HEK293 (cell line): ENCODE data around the gene PAK2.

Experiments
- CTCF ChIA-PET: fragments of 350-600 bp; formaldehyde crosslinking; extraction: SDS; loops from one replicate; lab custom pipeline; 2021; ENCODE audit warnings: antibody characterized with exemption; lab: Yijun Ruan, JAX
- POLR2A ChIA-PET: fragments of 300-600 bp; formaldehyde crosslinking; extraction: SDS; loops from one replicate; lab custom pipeline; 2020; ENCODE audit warnings: antibody characterized with exemption, inconsistent platforms; lab: Yijun Ruan, JAX
- H3K27ac ChIP-seq: fragments of 200-500 bp; sonication (Bioruptor generic); 2 replicates; pipeline ENCODE4 v1.5.1; 2014; ENCODE audit warnings: low read depth, low read length, control low read depth, inconsistent platforms; ENCODE audit errors: extremely low read depth
- H3K36me3 ChIP-seq, 2 experiments: fragments of 200-500 bp in 1 of 2; sonication (Bioruptor generic) in 1 of 2; 1 replicate in 1 of 2; 2 replicates in 1 of 2; pipeline ENCODE4 v1.5.1; 2014 to 2017; ENCODE audit warnings: inconsistent platforms in 2 of 2, low read length in 2 of 2; ENCODE audit not compliant: control insufficient read depth in 2 of 2, insufficient read depth in 1 of 2
- H3K4me1 ChIP-seq: fragments of 200-500 bp; sonication (Bioruptor generic); 2 replicates; pipeline ENCODE4 v1.5.1; 2014; ENCODE audit warnings: mild to moderate bottlenecking, low read length, inconsistent platforms; ENCODE audit not compliant: control insufficient read depth, insufficient read depth
- H3K4me3 ChIP-seq: 2 replicates; pipeline ENCODE4 v1.5.1; 2011; ENCODE audit warnings: low read depth, mild to moderate bottlenecking, control low read depth, low read length, moderate library complexity
- H3K9me3 ChIP-seq: fragments of 200-500 bp; sonication (Bioruptor generic); 2 replicates; pipeline ENCODE4 v1.5.1; 2014; ENCODE audit warnings: low read depth, low read length, inconsistent platforms; ENCODE audit not compliant: control insufficient read depth, insufficient read depth
- KLF16 ChIP-seq: fragments of 450-650 bp; formaldehyde crosslinking; IDR thresholded peaks from 2 replicates; pipeline ENCODE4 v1.5.1; 2017; ENCODE audit warnings: missing biosample characterization, missing genetic modification characterization
- KLF8 ChIP-seq: fragments of 450-650 bp; formaldehyde crosslinking; IDR thresholded peaks from 2 replicates; pipeline ENCODE4 v1.5.1; 2016; ENCODE audit warnings: missing biosample characterization, missing genetic modification characterization
- MEIS1 ChIP-seq: sonication (generic); formaldehyde crosslinking; IDR thresholded peaks from 2 replicates; pipeline ENCODE4 v1.8.1; 2022; ENCODE audit warnings: missing genetic modification reagents, mild to moderate bottlenecking, borderline replicate concordance
- REPIN1 ChIP-seq: fragments of 450-650 bp; formaldehyde crosslinking; IDR thresholded peaks from 2 replicates; pipeline ENCODE4 v1.5.1; 2017; ENCODE audit warnings: missing biosample characterization, missing genetic modification characterization, low read depth
- SCRT2 ChIP-seq: fragments of 450-650 bp; formaldehyde crosslinking; IDR thresholded peaks from 2 replicates; pipeline ENCODE4 v1.5.1; 2016; ENCODE audit warnings: missing biosample characterization, missing genetic modification characterization
- ZBTB17 ChIP-seq: fragments of 450-650 bp; formaldehyde crosslinking; IDR thresholded peaks from 2 replicates; pipeline ENCODE4 v1.5.1; 2016; ENCODE audit warnings: missing biosample characterization, missing genetic modification characterization
- ZBTB48 ChIP-seq: fragments of 450-650 bp; formaldehyde crosslinking; IDR thresholded peaks from 2 replicates; pipeline ENCODE4 v1.5.1; 2016; ENCODE audit warnings: missing biosample characterization, missing genetic modification characterization
- ZEB2 ChIP-seq: fragments of 450-650 bp; formaldehyde crosslinking; IDR thresholded peaks from 2 replicates; pipeline ENCODE4 v1.5.1; 2016; ENCODE audit warnings: missing biosample characterization, missing genetic modification characterization
- ZFP3 ChIP-seq: fragments of 450-650 bp; formaldehyde crosslinking; IDR thresholded peaks from 2 replicates; pipeline ENCODE4 v1.5.1; 2016; ENCODE audit warnings: low read depth, missing biosample characterization, missing genetic modification characterization
- ZNF10 ChIP-seq: fragments of 450-650 bp; formaldehyde crosslinking; IDR thresholded peaks from 2 replicates; pipeline ENCODE4 v1.5.1; 2017; ENCODE audit warnings: missing biosample characterization, missing genetic modification characterization
- ZNF121 ChIP-seq: fragments of 450-650 bp; formaldehyde crosslinking; IDR thresholded peaks from 2 replicates; pipeline ENCODE4 v1.5.1; 2016; ENCODE audit warnings: missing biosample characterization, missing genetic modification characterization
- ZNF2 ChIP-seq: fragments of 450-650 bp; formaldehyde crosslinking; IDR thresholded peaks from 2 replicates; pipeline ENCODE4 v1.5.1; 2016; ENCODE audit warnings: missing biosample characterization, missing genetic modification characterization
- ZNF223 ChIP-seq: fragments of 450-650 bp; formaldehyde crosslinking; IDR thresholded peaks from 2 replicates; pipeline ENCODE4 v1.5.1; 2016; ENCODE audit warnings: missing biosample characterization, missing genetic modification characterization
- ZNF311 ChIP-seq: fragments of 450-650 bp; formaldehyde crosslinking; IDR thresholded peaks from 2 replicates; pipeline ENCODE4 v1.5.1; 2017; ENCODE audit warnings: missing biosample characterization, missing genetic modification characterization, borderline replicate concordance
- ZNF350 ChIP-seq: fragments of 450-650 bp; formaldehyde crosslinking; IDR thresholded peaks from 2 replicates; pipeline ENCODE4 v1.5.0; 2017; ENCODE audit warnings: missing biosample characterization, mild to moderate bottlenecking, missing genetic modification characterization
- ZNF560 ChIP-seq: fragments of 450-650 bp; formaldehyde crosslinking; IDR thresholded peaks from 2 replicates; pipeline ENCODE4 v1.5.1; 2017; ENCODE audit warnings: missing biosample characterization, missing genetic modification characterization, borderline replicate concordance
- ZNF610 ChIP-seq: fragments of 450-650 bp; formaldehyde crosslinking; IDR thresholded peaks from 2 replicates; pipeline ENCODE4 v1.5.1; 2016; ENCODE audit warnings: missing biosample characterization, missing genetic modification characterization, borderline replicate concordance
- ZNF629 ChIP-seq: fragments of 450-650 bp; formaldehyde crosslinking; IDR thresholded peaks from 2 replicates; pipeline ENCODE4 v1.5.1; 2017; ENCODE audit warnings: missing biosample characterization, missing genetic modification characterization
- ZNF660 ChIP-seq: fragments of 450-650 bp; IDR thresholded peaks from 2 replicates; pipeline ENCODE4 v1.5.1; 2018; ENCODE audit warnings: missing biosample characterization, mild to moderate bottlenecking, missing genetic modification characterization
- ZNF670 ChIP-seq: fragments of 450-650 bp; formaldehyde crosslinking; IDR thresholded peaks from 2 replicates; pipeline ENCODE4 v1.5.1; 2016; ENCODE audit warnings: missing biosample characterization, missing genetic modification characterization, low read depth
- ZNF747 ChIP-seq: fragments of 450-650 bp; formaldehyde crosslinking; IDR thresholded peaks from 2 replicates; pipeline ENCODE4 v1.5.1; 2016; ENCODE audit warnings: missing biosample characterization, missing genetic modification characterization
- ZNF776 ChIP-seq: fragments of 450-650 bp; formaldehyde crosslinking; IDR thresholded peaks from 2 replicates; pipeline ENCODE4 v1.5.0; 2017; ENCODE audit warnings: missing biosample characterization, missing genetic modification characterization, borderline replicate concordance
- ZSCAN16 ChIP-seq: fragments of 450-650 bp; formaldehyde crosslinking; IDR thresholded peaks from 2 replicates; pipeline ENCODE4 v1.5.1; 2016; ENCODE audit warnings: missing biosample characterization, missing genetic modification characterization
- TF ChIP-seq, protein P1 (sequence below): fragments of 450-650 bp; formaldehyde crosslinking; IDR thresholded peaks from 2 replicates; pipeline ENCODE4 v1.5.1; 2016; ENCODE audit warnings: missing biosample characterization, missing genetic modification characterization
- TF ChIP-seq, protein P2 (sequence below): IDR thresholded peaks from 2 replicates; pipeline ENCODE4 v1.6.1; 2011; ENCODE audit warnings: mild to moderate bottlenecking, low read depth, low read length, borderline replicate concordance

Gene PAK2

DNA sequence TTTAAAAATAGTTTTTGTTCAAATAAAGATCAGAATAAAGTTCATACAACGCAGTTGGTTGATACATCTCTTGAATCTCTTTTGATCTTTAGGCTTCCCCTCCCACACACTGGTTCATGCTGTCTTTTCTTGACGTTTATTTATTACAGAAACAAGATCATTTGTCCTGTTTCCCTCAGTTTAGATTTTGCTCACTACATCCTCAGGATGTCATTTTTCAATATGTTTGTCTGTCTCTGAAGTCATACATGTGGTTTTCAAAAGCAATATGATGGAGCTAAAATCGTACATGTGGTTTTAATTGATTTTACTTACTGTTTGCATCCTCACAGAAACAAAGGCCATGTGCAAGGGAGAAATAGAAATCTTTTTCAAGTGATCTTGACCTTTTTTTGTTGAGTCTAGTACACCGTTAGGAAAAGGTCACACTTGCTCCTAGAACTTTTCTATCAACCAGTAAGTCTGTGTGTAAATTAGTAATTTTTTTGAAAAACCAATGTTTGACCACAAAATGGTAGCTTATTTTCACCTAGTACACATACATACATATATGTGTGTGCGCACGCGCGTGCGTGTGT, 64.3 kb downstream of the PAK2 start:
- ChIA-PET CTCF (no interaction called here), POLR2A (no interaction called here)
- H3K36me3 ChIP-seq, result peaks cover 0 to 37% of the 10 kb centered on the region in 2 experiments
- no peaks in the 10 kb centered on the region for H3K4me1 ChIP-seq
- H3K27ac ChIP-seq, result no peak overlapping the region
- no peaks in the 10 kb centered on the region for H3K9me3 ChIP-seq
- no peak overlapping the region for H3K4me3 ChIP-seq
- TF ChIP-seq ZNF223 (tag by site-specific recombination) (no peak), ZNF2 (tag by site-specific recombination) (no peak), ZNF10 (tag by site-specific recombination) (no peak), ZNF311 (tag by site-specific recombination) (no peak), SCRT2 (tag by site-specific recombination) (no peak), ZNF660 (tag by site-specific recombination) (no peak), KLF16 (tag by site-specific recombination) (no peak)
- TF ChIP-seq, protein P1, sequence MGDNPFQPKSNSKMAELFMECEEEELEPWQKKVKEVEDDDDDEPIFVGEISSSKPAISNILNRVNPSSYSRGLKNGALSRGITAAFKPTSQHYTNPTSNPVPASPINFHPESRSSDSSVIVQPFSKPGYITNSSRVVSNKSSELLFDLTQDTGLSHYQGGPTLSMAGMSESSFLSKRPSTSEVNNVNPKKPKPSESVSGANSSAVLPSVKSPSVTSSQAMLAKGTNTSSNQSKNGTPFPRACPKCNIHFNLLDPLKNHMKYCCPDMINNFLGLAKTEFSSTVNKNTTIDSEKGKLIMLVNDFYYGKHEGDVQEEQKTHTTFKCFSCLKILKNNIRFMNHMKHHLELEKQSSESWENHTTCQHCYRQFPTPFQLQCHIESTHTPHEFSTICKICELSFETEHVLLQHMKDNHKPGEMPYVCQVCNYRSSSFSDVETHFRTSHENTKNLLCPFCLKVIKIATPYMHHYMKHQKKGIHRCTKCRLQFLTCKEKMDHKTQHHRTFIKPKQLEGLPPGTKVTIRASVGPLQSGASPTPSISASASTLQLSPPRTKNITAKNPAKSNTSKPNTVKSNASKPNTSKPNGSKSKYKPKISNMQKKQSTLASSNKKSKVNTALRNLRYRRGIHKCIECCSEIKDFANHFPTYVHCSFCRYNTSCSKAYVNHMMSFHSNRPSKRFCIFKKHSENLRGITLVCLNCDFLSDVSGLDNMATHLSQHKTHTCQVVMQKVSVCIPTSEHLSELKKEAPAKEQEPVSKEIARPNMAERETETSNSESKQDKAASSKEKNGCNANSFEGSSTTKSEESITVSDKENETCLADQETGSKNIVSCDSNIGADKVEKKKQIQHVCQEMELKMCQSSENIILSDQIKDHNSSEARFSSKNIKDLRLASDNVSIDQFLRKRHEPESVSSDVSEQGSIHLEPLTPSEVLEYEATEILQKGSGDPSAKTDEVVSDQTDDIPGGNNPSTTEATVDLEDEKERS (tag by site-specific recombination), result no peak

DNA sequence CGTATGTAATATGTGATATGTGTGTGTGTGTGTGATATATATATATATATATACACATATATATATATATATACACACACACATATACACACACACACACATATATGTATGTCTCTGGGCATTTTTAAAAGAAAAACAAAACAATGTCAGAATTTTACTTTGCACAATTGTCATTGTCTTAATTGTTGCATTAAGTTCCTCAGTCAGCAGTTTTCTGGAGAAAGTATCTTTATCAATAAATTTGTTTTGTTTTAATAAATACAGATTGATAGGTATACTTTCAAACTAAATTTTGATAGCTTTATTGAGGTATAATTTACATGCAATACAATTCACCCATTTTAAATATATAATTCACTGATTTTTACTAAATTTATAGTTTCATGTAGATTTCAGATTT, 65.1 kb downstream of the PAK2 start:
- H3K9me3 ChIP-seq, result no peaks in the 10 kb centered on the region
- H3K36me3 ChIP-seq, result peaks cover 0 to 37% of the 10 kb centered on the region in 2 experiments
- ChIA-PET CTCF (no interaction called here), POLR2A (no interaction called here)
- no peak overlapping the region for H3K4me3 ChIP-seq
- H3K27ac ChIP-seq, result no peak overlapping the region
- TF ChIP-seq KLF8 (tag by site-specific recombination) (no peak), ZNF776 (tag by site-specific recombination) (no peak), ZEB2 (no peak), MEIS1 (CRISPR knock-in tag) (no peak), ZBTB48 (no peak), SCRT2 (tag by site-specific recombination) (no peak), ZNF629 (no peak), ZNF10 (tag by site-specific recombination) (no peak), ZNF121 (tag by site-specific recombination) (no peak), ZNF747 (tag by site-specific recombination) (no peak), ZNF610 (no peak), ZNF350 (tag by site-specific recombination) (no peak), KLF16 (tag by site-specific recombination) (no peak)
- TF ChIP-seq, protein P2, sequence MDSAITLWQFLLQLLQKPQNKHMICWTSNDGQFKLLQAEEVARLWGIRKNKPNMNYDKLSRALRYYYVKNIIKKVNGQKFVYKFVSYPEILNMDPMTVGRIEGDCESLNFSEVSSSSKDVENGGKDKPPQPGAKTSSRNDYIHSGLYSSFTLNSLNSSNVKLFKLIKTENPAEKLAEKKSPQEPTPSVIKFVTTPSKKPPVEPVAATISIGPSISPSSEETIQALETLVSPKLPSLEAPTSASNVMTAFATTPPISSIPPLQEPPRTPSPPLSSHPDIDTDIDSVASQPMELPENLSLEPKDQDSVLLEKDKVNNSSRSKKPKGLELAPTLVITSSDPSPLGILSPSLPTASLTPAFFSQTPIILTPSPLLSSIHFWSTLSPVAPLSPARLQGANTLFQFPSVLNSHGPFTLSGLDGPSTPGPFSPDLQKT, result no peak
- H3K4me1 ChIP-seq, result no peaks in the 10 kb centered on the region

DNA sequence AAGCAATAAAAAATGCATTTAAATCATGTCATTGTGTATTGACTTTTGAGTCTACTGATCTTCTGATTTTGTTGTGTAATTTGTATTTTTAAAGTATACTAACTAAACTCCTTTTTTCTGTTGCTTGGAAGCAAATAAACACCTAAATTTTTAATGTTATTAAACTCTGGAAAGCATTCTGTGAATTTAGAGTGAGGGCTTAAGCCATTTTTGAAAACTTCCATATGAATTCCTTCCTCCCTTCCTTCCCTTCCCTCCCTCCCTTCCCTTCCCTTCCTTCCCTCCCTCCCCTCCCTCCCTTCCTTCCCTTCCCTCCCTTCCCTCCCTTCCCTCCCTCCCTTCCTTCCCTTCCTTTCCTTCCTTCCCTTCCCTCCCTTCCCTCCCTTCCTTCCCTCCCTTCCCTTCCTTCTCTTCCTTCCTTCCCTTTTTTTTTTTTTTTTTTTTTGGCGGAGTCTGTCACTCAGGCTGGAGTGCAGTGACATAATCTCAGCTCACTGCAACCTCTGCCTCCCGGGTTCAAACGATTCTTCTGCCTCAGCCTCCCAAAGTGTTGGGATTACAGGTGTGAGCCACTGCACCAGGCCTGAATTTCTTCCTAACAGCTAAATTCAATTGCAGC, 71.4 kb downstream of the PAK2 start:
- TF ChIP-seq REPIN1 (no peak), ZSCAN16 (no peak), ZFP3 (tag by site-specific recombination) (no peak), ZBTB17 (tag by site-specific recombination) (no peak), MEIS1 (CRISPR knock-in tag) (no peak), ZNF560 (tag by site-specific recombination) (no peak), ZNF670 (tag by site-specific recombination) (no peak)
- no peak overlapping the region for H3K27ac ChIP-seq
- H3K36me3 ChIP-seq, result peaks cover 0 to 48% of the 10 kb centered on the region in 2 experiments; a peak in 2 of 3 replicates
- no peaks in the 10 kb centered on the region for H3K4me1 ChIP-seq
- no peak overlapping the region for H3K4me3 ChIP-seq
- H3K9me3 ChIP-seq, result no peaks in the 10 kb centered on the region
- ChIA-PET CTCF (no interaction called here), POLR2A (no interaction called here)
